Osteocyte (in vitro differentiated cells): ENCODE measurements around the gene TMEM106C. TPM values are rescaled to one million over a fixed set of nuclear protein-coding genes. Genes with fewer than 3 reads are reported as not detected.

ENCODE experiments used
- DNase-seq: peaks from one replicate; pipeline ENCODE4 v3.0.0; 2021; ENCODE audit warnings: mixed read lengths; ENCODE audit not compliant: unreplicated experiment; ENCODE audit errors: extremely low spot score
- H3K27ac Mint-ChIP-seq: one replicate; pipeline ENCODE4 v1.8.0; 2021; ENCODE audit warnings: mild to moderate bottlenecking, mixed read lengths; ENCODE audit not compliant: unreplicated experiment
- H3K27me3 Mint-ChIP-seq: one replicate; pipeline ENCODE4 v1.8.0; 2021; ENCODE audit warnings: mixed read lengths; ENCODE audit not compliant: unreplicated experiment
- H3K36me3 Mint-ChIP-seq: one replicate; pipeline ENCODE4 v1.8.0; 2021; ENCODE audit warnings: mixed read lengths; ENCODE audit not compliant: unreplicated experiment
- H3K4me1 Mint-ChIP-seq: one replicate; pipeline ENCODE4 v1.8.0; 2021; ENCODE audit warnings: mixed read lengths; ENCODE audit not compliant: unreplicated experiment
- H3K4me3 Mint-ChIP-seq: one replicate; pipeline ENCODE4 v1.8.0; 2021; ENCODE audit warnings: mild to moderate bottlenecking, moderate library complexity, mixed read lengths; ENCODE audit not compliant: unreplicated experiment
- H3K9me3 Mint-ChIP-seq: one replicate; pipeline ENCODE4 v1.8.0; 2021; ENCODE audit warnings: mixed read lengths; ENCODE audit not compliant: unreplicated experiment
- CTCF ChIP-seq: fragments of 200-600 bp; sonication (generic); IDR thresholded peaks from 2 replicates; pipeline ENCODE4 v1.5.0; 2021; ENCODE audit warnings: antibody characterized with exemption, mild to moderate bottlenecking, moderate library complexity
- total RNA-seq: library from RNA; stranded (reverse); gene quantifications from 2 replicates; pipeline ENCODE4 v1.2.1, GENCODE V29; 2021

TMEM106C gene
- total RNA-seq, 1 donor from 2014 or later = 53.2 TPM

GRCh38 chr12:47940773-47941474, 22.5 kb upstream of the TMEM106C start:
- Mint-ChIP-seq H3K36me3 (no peaks in the 10 kb centered on the region), H3K27me3 (no peaks in the 10 kb centered on the region), H3K4me3 (no peak overlapping the region), H3K9me3 (no peaks in the 10 kb centered on the region), H3K27ac (no peak overlapping the region), H3K4me1 (peaks cover 17% of the 10 kb centered on the region)
- no peak for TF ChIP-seq CTCF
- no peak for DNase-seq

- H3K27ac Mint-ChIP-seq = no peak overlapping the region
- H3K36me3 Mint-ChIP-seq = no peaks in the 10 kb centered on the region
- H3K4me1 Mint-ChIP-seq = peaks cover 19% of the 10 kb centered on the region
- H3K9me3 Mint-ChIP-seq = no peaks in the 10 kb centered on the region
- H3K27me3 Mint-ChIP-seq = no peaks in the 10 kb centered on the region
- no peak for TF ChIP-seq CTCF
- no peak for DNase-seq
- H3K4me3 Mint-ChIP-seq = no peak overlapping the region
These were observed 22.0 kb upstream of the TMEM106C start for GRCh38 chr12:47941475-47941780.

- Mint-ChIP-seq H3K4me3 (no peak overlapping the region), H3K4me1 (peaks cover 25% of the 10 kb centered on the region), H3K9me3 (no peaks in the 10 kb centered on the region), H3K27ac (no peak overlapping the region), H3K36me3 (no peaks in the 10 kb centered on the region), H3K27me3 (no peaks in the 10 kb centered on the region)
- no peak for DNase-seq
- no peak for TF ChIP-seq CTCF
These were observed 21.4 kb upstream of the TMEM106C start for GRCh38 chr12:47941871-47942613.

GRCh38 chr12:47942614-47943225, 20.7 kb upstream of the TMEM106C start:
- peaks cover 29% of the 10 kb centered on the region for H3K4me1 Mint-ChIP-seq
- no peak overlapping the region for H3K4me3 Mint-ChIP-seq

More at GRCh38 chr12:47942614-47943225, 20.7 kb upstream of the TMEM106C start:
- no peaks in the 10 kb centered on the region for H3K36me3 Mint-ChIP-seq
- no peak for TF ChIP-seq CTCF
- H3K27ac Mint-ChIP-seq = no peak overlapping the region
- H3K27me3 Mint-ChIP-seq = no peaks in the 10 kb centered on the region
- no peak for DNase-seq
- no peaks in the 10 kb centered on the region for H3K9me3 Mint-ChIP-seq
